Spleen (tissue), 7 donors: Measurements from ENCODE around the gene DAZAP1.

Experiments used
- POLR2A ChIP-seq, 3 donors: fragments of 450-650 bp; IDR thresholded peaks; one replicate each; pipeline ENCODE4 v1.5.1; 2017; ENCODE audit warnings: antibody characterized with exemption in 3 of 3, mild to moderate bottlenecking in 1 of 3
- POLR2AphosphoS5 ChIP-seq, 3 donors: sonication (generic); formaldehyde crosslinking; IDR thresholded peaks; one replicate each; pipeline ENCODE4 v1.5.1; 2017; ENCODE audit warnings: antibody characterized with exemption in 3 of 3
- TF ChIP-seq, protein P1 (sequence below), 11 experiments: fragments of 200-600 bp in 7 of 11; fragments of 450-650 bp in 4 of 11; sonication (generic) in 4 of 11; IDR thresholded peaks in 8 of 11; conservative IDR thresholded peaks in 3 of 11; 1 replicate in 7 of 11; 2 replicates in 4 of 11; pipeline versions ENCODE4 v1.4.0 to v1.8.0; 2016 to 2021; ENCODE audit warnings: antibody characterized with exemption in 11 of 11, inconsistent platforms in 4 of 11, mild to moderate bottlenecking in 1 of 11
- donor health status: DM: no; HTN: no; CAD: no; lungs with moderate emphysema.
- donor health status: DM: no; HTN: no; CAD: no.
- donor health status: DM: no; HTN: no; CAD: no.

DNA sequence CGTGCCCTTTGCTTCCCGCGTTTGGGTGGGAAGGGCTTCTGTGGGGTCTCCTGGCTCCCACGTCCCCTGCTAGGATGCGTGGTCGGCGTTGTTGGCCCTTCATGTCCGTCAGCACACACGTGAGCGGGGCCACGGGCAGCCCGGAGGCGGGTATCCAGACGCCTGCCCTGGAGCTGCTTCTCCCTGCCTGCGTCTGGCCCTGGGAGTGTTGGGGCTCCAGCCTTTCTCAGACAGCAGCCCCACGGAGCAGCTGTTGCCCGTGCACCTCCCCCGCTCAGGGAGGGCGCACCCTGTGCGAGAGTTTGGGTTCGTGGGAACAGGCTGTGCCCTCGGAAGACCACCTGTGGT lies 14.5 kb downstream of the DAZAP1 start:
- TF ChIP-seq, protein P1, sequence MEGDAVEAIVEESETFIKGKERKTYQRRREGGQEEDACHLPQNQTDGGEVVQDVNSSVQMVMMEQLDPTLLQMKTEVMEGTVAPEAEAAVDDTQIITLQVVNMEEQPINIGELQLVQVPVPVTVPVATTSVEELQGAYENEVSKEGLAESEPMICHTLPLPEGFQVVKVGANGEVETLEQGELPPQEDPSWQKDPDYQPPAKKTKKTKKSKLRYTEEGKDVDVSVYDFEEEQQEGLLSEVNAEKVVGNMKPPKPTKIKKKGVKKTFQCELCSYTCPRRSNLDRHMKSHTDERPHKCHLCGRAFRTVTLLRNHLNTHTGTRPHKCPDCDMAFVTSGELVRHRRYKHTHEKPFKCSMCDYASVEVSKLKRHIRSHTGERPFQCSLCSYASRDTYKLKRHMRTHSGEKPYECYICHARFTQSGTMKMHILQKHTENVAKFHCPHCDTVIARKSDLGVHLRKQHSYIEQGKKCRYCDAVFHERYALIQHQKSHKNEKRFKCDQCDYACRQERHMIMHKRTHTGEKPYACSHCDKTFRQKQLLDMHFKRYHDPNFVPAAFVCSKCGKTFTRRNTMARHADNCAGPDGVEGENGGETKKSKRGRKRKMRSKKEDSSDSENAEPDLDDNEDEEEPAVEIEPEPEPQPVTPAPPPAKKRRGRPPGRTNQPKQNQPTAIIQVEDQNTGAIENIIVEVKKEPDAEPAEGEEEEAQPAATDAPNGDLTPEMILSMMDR (IDR thresholded peaks at IDR 0.05 in 8 of 11, conservative IDR thresholded peaks at IDR 0.05 in 3 of 11): no peak
- no peak for TF ChIP-seq POLR2A (IDR thresholded peaks at IDR 0.05)
- peak in 1 of 3 donors; percentile 42 for TF ChIP-seq POLR2AphosphoS5 (IDR thresholded peaks at IDR 0.05)
